GM18520 (cell line): ENCODE measurements around the gene PIH1D1.

ENCODE experiments used
- ATAC-seq: cut with Tn5 transposase; IDR thresholded peaks from one replicate; pipeline ENCODE4 v1.9.1; 2021; ENCODE audit not compliant: unreplicated experiment

PIH1D1 gene

DNA sequence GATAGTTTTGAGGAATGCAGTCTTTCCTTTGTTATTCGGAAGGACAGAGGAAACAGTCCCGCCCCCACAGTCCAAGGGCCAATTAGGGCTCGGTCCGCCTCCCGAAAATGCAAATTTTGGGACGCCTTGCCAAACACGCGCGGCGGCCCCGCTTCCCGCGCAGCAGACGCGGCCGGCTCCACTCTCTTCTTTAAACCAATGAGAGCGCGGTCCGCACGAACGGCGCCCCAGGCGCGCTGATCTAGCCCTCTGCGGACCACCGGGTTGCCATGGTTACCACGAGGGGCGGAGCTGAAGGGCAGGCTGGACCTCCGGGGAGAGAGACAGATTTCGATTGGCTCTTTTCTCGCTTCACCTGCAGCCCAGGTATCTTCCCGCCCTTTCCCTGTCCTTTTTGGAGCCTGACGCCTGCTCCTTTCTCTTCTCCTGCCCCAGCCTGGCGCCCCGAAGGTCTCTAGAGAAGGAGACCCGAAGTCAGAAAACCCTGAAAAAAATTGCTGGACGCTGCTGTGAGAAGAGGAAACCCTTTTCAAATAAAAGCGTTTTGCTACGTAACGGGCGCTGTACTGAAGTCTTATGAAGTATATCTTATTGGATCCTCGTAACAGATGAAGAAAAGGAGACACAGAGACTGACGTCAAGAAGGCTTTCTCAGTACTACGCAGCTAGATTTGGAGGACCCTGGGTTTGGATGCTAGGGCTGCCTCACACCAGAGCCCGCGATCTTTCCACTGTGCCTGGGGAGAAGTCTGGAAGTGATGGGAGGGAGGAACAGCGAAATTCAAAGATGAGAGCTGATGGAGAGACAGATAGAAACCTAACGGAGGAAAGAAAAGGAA, 30.4 kb downstream of the PIH1D1 start:
- no peak for ATAC-seq

DNA sequence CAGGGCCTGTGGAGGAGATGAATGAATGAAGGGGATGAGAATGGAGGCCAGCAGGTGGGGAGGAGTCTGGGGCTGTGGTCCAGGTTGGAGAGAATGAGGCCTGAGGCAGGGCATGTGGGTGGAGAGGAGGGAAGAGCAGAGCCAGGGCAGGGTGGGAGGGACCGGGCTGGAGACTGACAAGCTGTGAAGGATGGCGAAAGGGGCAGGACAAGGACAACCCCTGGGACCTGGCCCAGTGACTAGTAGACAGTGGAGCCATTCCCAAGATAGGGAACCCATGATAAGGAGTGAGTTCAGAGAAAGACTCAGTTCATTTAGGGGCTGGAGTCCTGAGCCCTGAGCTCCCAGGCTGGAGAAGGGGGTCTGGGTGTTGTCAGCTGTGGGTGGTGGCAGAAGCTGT, 31.4 kb downstream of the PIH1D1 start:
- ATAC-seq = no peak

DNA sequence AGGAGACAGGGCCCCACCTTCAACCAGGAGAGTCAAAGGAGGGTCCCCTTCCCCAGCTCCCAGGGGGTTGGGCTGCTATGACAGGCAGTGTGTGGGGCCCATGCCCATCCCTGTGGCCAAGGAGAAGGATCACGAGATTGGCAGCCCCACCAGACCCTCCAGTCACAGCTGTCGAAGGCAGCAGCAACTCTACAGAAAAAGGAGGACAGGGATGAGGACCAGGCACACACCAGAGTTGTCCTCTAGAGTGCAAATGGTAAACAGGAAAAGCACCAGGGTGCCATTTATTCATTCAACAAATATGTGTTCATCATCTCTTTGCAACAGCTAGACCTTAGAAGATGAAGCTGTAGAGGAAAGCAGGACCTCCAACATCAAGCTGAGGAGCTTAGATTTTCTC, 32.4 kb downstream of the PIH1D1 start:
- no peak for ATAC-seq

DNA sequence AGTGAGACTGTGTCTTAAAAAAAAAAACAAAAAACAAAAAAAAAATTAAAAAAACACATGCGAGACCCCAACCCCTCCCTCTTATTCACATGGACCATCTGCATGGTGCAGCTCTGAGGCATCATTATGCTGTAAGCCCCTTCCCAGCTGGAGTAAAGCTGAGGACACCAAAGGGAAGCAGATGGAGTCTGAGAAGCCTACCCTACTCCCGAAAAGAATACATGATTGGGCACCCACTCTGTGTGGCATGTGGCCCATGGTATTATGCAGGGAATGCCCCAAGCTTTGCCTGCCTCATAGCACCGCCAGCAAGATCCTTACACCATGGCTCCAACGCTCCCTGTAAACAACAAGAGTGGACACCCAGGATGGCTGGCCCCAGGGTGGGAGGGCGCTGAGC, 33.1 kb downstream of the PIH1D1 start:
- no peak for ATAC-seq

DNA sequence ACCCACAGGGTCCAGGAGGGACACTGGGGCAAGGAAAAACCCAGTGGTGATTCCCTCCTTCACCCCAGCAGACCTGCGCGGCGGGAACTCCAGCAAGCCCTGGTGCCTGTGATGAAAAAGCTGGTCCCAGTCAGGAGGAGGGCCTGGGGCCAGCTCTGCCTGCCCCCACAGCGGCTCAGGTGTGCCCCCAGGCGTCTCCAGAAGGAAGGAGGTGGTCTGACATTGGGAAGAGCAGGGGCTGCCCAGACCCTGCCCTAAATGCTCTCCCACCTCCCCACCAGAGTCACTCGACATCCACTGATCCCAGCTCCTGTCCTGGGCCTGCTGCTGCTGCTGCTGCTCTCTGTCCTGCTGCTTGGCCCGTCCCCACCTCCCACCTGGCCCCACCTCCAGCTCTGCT, 34.5 kb downstream of the PIH1D1 start:
- no peak for ATAC-seq

DNA sequence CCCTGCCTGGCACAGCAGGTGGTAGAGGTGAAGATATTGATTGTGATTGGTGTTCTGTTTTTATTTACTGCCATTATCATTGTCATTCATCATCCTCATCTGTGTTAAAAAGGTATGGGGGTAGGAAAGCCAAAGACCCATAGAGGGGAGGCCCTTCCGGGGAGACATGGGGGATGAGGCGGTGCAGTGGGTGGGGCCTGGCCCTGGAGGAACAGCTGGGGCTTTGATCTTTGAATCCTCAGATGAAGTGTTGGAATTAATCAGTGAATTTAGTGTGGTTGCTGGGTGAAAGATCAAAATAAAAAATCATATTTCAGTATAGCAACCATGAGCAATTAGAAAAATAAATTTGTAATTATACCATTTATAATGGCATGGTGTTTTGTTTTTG, 35.8 kb downstream of the PIH1D1 start:
- ATAC-seq = no peak

DNA sequence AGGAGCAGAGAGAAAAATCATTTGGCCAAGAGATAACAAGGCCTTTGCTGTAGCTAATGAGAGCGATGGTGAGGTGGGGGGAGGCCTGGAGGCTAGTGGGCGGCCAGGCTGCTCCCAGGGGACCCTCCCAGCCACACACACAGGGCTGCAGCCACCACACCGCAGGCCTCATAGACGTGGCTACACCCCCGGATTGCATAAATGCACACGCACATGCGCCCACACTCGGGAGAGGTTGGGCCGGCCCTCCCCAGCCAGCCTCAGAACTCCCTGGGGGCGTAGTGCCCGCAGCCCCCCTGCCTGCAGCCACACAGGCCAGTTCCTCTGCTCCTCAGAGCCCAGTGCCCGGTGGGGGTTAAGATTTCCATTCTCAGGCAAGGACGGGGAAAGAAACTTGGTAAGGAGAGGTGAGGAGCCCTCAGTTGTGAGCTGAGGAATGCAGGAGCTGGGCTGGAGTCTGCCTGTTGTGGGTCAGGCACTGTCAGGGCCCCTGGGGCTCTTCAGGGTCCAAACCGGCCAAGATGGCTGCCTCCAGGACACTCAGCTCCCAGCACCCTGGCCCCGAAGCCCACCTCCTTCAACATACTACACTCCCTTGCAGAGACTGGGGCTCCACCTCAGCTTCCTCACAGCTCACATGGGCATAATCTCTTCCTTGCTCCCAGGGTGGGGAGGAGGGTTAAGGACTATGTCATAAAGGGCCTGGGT, 36.4 kb downstream of the PIH1D1 start:
- no peak for ATAC-seq

DNA sequence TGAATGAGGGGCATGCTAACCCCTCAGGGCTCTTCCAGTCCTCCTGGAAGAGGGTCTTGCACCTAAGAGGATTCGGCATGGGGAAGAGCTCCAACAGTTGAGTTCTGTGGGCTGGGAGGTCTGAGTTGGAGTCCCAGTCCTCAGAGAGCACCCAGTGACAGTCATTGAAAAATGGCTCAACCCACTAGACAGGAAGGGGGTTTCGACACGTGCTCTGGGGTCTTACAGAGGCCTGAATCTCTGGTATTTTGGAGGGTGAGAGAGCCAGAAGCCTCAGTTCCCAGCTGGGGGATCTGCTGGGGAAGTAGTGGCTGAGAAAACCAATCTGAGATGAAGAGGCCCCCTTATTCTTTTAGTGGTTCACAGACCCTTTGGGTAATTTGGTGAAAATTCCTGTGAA, 37.4 kb downstream of the PIH1D1 start:
- ATAC-seq = no peak

DNA sequence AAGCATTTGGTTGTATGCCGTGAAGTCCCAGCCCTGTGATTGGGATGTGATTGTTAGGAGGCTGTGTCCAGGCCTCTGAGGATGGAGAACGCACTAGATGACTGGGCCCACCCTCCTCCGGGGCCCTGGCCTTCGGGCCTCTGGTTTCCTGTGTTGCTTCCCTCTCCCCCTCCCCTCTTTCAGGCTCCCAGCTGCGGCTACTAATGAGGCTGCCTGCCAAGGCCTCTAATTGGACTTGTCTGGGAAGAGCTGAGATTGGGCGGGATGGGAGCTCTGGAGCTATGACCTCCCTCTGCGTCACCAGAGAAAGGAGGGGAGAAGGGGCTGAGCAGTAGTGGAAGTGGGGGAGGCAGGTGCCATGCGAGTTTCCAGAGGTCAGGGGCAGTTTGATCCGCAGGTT, 38.3 kb downstream of the PIH1D1 start:
- no peak for ATAC-seq

DNA sequence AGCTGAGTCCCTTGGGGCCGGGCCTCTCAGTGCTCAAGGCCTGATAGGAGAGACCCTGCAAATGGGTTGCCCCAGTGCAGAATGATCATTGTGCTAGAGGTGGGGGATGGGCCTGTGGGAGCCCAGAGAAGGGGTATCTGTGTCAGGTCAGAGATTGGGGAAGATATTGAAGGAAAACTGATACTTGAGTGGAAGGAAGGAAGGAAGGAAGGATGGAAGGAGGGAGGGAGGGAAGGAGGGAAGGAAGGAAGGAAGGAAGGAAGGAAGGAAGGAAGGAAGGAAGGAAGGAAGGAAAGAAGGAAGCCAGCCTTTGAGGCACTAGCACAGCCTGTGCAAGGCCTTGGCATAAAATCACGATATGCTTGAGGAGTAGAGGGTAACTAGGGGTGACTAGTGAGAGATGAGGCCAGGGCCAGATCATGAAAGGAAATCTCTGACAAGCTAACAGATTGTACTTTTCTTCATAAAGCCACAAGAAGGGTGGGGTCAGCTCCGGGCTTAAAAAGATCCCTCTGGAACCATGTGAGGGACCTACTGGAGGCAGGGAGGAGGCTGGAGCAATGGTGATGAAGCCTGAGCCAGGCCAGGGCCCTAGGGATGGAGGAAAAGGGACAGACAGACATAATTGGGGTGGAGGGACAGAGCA, 39.8 kb downstream of the PIH1D1 start:
- ATAC-seq = no peak

DNA sequence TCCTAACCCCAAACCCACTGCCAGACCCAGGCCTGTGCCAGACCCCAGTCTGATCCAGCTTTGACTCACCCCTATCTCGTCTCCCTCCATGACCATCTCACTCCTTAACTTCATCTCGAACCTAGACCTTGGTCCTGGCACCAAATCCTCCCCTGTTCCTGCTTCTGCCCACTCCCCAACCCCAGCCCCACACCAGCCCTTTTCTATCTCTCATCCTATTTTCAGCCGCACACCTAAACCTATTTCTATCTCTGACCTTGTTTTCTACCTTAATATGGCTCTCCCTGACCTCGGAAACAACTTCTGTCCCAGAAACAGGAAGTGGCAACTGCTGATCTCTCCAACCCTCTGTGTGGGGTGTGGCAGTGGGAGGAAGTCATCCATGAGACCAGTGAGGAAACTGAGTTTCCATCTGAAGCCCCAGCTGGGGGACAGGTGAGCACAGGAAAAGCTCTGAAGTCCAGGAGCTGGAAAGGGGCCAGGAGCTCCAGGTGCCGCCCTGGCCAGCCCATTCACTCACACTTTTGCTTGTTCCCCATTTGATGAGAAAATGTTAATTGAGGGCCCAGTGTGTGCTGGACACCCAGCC, 42.1 kb downstream of the PIH1D1 start:
- no peak for ATAC-seq

DNA sequence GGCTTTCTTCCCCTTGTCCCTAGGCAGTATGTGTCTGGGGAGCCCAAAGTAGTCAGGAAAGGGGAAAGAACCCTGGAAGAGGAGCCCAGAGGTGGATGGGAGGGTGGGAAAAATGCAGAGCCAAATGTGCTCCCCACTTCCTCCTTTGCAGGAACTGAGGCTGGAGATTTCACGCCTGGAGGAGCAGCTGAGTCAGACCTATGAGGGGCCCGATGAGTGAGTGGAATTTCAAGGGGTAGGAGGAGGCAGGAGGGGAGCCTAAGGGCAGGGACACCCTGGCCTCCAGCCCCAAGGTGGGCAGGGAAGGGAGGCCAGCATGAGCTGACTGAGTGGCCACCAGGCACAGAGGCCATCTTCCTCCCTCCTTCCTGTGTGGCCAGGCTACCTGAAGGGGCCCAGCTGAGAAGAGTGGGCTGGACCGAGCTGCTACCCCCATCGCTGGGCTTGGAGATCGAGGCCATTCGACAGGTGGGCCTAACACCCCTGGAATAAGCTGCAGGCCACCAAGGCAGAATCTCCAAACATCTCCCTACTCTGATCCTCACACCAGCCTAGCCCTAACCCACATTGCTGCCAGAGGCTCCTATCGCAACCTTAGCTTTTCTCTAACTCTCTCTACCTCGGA, 42.7 kb downstream of the PIH1D1 start:
- no peak for ATAC-seq

DNA sequence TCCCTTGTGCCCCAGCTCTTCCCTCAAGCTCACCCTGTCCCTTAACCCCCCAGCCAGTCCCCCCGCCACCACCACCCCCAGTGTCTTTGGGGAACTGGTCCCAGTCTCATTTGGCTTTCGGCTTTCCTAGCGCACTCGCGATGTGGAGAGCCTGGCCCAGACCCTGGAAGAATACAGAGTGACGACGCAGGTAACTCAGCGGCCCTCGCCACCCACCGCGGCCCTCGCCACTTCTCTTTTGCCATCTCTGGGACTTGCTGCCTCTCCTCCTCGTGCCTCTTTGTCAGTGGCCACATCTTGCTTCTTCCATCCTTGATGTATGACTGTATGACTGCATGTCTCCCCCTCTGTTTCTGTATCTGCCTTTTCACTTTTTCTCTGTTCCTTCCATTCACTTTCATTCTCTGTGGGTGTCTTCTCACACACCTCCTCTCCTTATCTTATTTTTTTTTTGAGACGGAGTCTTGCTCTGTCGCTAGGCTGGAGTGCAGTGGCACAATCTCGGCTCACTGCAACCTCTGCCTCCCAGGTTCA, 44.1 kb downstream of the PIH1D1 start:
- ATAC-seq = no peak

DNA sequence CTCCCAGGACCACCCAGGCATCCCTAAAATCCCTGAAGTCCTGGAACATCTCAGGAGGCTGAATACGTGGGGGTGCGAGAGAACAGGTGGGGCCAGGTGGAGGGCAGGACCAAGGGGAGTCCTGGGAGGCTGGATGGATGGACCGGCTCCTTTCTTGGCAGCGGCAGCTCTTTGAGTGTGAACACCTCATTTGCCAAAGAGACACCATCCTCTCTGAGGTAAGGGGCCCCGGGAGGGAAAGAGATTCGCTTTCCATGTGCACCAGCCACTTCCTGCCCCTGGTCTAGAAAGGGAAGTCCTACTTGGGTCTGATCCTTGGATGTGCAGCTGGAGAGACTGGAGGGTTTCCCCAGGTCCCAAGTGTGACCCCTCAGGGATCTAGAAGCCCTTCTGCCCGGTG, 44.5 kb downstream of the PIH1D1 start:
- no peak for ATAC-seq

DNA sequence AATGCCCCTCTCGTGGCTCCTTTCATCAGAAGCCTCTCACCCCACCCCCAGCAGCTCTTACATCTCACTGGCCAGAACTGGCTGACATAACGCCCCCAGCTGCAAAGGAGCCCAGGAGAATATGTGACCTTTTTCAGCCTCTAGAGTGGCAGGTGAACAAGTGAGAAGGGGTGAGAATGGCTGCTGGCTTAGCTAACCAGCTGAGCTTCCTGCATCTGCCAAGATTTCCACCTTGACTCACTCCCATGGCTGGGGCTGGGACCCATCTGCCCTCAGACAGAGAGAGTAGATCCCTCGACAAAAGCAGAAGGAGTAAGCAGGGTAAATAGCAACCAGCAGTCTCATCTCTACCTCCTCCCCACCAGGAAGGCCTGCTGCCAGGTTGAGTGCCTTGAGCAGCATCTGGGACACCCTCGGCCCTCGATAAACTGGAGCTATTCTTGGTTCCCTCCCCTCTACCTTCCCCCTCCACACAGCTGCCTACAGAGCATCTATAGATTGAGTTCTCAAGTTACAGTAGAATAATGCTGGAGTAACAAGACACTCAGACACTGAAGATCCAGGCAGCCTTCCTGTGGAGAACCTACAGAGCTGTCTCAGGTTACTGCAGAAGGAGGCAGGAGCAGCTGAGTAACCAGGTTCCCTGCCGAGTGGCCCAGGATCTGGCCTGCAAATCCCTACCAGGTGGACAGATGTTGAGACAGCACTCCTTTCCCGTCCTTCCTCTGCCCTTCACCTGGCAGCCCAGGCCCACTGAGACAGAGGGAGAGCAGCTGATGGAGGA, 48.0 kb downstream of the PIH1D1 start:
- no peak for ATAC-seq

DNA sequence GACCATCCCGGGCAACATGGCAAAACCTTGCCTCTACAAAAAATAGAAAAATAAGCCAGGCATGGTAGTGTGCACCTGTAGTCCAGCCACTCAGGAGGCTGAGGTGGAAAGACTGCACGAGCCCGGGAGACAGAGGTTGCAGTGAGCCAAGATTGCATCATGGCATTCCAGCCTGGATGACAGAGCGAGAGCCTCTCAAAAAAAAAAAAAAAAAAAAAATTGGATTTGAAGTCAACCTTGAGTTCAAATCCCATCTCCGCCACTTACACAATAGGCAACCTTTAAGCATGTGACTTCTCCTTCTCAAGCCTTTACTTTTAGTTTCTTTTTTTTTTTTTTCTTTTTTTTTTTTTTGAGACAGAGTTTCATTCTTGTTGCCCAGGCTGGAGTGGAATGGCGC, 51.6 kb downstream of the PIH1D1 start:
- no peak for ATAC-seq

DNA sequence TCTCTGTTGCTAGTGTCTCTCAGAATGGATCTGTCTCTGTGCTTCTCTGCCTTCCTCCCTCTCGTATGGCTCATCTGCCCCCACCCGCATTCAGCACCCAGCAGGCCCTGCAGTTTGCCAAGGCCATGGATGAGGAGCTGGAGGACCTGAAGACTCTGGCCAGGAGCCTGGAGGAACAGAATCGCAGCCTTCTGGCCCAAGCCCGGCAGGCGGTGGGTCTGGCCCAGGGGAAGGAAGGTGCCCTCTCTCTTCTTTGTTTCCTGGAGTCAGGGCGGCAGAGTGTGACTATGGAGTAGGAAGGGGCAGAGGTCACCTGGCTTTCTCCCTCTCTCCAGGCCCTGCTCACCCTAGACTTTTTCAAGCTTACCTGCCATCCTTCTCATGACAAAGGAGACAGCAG, 52.7 kb downstream of the PIH1D1 start:
- ATAC-seq = no peak

DNA sequence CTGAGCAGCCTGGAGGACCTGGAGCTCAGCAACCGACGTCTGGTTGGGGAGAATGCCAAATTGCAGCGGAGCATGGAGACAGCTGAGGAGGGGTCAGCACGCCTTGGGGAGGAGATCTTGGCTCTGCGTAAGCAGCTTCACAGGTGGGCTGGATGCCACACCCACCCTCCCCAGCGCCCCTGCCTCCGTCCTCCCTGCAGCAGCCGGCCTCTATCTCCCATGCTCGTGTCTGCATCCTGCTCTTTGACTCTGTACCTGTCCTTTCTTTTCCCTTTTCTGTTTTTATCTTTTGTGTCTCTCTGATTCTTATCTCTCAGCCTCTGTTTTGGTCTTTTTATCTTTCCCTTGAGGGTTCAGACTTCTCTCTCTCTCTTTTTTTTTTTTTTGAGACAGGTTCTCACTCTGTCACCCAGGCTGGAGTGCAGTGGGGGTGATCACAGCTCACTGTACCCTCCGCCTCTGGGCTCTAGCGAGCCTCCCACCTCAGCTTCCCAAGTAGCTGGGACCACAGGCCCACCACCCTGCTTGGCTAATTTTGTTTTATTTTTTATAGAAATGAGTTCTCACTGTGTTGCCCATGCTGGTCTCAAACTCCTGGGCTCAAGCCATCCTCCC, 53.5 kb downstream of the PIH1D1 start:
- ATAC-seq = no peak

DNA sequence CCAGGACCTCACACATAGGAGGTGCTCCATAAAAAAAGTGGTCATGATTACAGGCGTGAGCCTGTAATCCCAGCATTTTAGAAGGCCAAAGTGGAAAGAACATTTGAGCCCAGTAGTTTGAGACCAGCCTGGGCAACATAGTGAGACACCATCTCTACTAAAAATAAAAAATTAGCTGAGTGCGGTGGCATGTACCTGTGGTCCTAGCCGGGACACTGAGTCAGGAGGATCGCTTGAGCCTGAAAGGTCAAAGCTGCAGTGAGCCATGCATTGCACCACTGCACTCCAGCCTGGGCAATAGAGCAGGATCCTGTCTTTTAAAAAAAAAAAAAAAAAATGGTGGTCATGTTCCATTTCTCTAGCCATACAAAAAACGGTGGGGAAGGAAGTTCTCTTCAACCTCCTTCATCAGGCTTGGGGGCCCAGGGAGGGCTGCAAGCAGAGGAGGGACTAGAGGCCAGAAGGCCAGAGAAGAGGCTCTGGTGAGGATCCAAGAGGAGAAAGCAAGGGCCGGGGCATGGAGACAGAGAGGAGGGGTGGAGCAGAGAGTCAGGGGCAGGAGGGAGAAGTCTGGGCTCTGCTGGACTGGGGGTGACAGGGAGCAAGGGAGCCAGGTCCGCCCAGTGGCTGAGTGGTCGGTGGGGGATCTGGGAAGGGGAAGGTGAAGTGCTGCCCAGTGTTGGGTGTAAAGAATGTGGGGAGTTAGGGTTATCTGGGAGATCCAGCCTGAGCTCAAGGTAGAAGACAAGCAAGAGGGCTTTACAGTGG, 54.7 kb downstream of the PIH1D1 start:
- no peak for ATAC-seq
